ENCODE measurements around the gene ASB16. TPM values are rescaled to one million over a fixed set of nuclear protein-coding genes. Genes with fewer than 3 reads are reported as not detected.

Gene ASB16
- total and polyA plus RNA-seq, 4 donors: 0.02 to 0.37 (median 0.08) TPM; not detected in 1

- WGBS: 86% methylated on average over 6 of the region's 6 CpGs
- Histone ChIP-seq H3K9me3 (ENCODE audit: control insufficient read depth in 4 of 4, low read length in 3 of 4) (no peaks in the 10 kb centered on the region), H3K27me3 (ENCODE audit: control insufficient read depth in 4 of 4, insufficient read depth in 4 of 4, low read length in 3 of 4) (no peaks in the 10 kb centered on the region), H3K27ac (ENCODE audit: low read depth in 1 of 2, low read length in 2 of 2) (no peak overlapping the region), H3K4me1 (ENCODE audit: control insufficient read depth in 4 of 4, insufficient read depth in 4 of 4, low read length in 3 of 4) (peaks cover 0 to 12% (median 7%) of the 10 kb centered on the region in 4 donors), H3K9ac (ENCODE audit: low read depth in 1 of 2, low read length in 2 of 2) (no peak overlapping the region), H3K36me3 (ENCODE audit: control insufficient read depth in 4 of 4, insufficient read depth in 3 of 4, low read depth in 1 of 4, low read length in 3 of 4) (peaks cover 1 to 34% (median 23%) of the 10 kb centered on the region in 4 donors), H3K4me3 (ENCODE audit: low read depth in 1 of 3, low read length in 3 of 3) (no peak overlapping the region)
- DNase-seq (ENCODE audit: low spot score): no peak
- no peak for TF ChIP-seq FOXA1 (IDR thresholded peaks at IDR 0.05)
Measured at GRCh38 chr17:44206825-44207155, 36.3 kb downstream of the ASB16 start.

- H3K4me1 ChIP-seq (ENCODE audit: control insufficient read depth in 4 of 4, insufficient read depth in 4 of 4, low read length in 3 of 4): peaks cover 0 to 12% (median 7%) of the 10 kb centered on the region in 4 donors
- 93% methylated on average over 17 of the region's 17 CpGs for WGBS
Measured at GRCh38 chr17:44207319-44207718, 36.8 kb downstream of the ASB16 start.

GRCh38 chr17:44207743-44208142 lies 37.2 kb downstream of the ASB16 start:
- Histone ChIP-seq H3K36me3 (ENCODE audit: control insufficient read depth in 4 of 4, insufficient read depth in 3 of 4, low read depth in 1 of 4, low read length in 3 of 4) (peaks cover 1 to 34% (median 23%) of the 10 kb centered on the region in 4 donors), H3K9ac (ENCODE audit: low read depth in 1 of 2, low read length in 2 of 2) (no peak overlapping the region), H3K27me3 (ENCODE audit: control insufficient read depth in 4 of 4, insufficient read depth in 4 of 4, low read length in 3 of 4) (no peaks in the 10 kb centered on the region), H3K4me1 (ENCODE audit: control insufficient read depth in 4 of 4, insufficient read depth in 4 of 4, low read length in 3 of 4) (peaks cover 0 to 12% (median 7%) of the 10 kb centered on the region in 4 donors), H3K4me3 (ENCODE audit: low read depth in 1 of 3, low read length in 3 of 3) (no peak overlapping the region), H3K9me3 (ENCODE audit: control insufficient read depth in 4 of 4, low read length in 3 of 4) (no peaks in the 10 kb centered on the region), H3K27ac (ENCODE audit: low read depth in 1 of 2, low read length in 2 of 2) (no peak overlapping the region)
- TF ChIP-seq HNF4G (IDR thresholded peaks at IDR 0.05) (no peak), GABPA (IDR thresholded peaks at IDR 0.05 in 1 of 2, conservative IDR thresholded peaks at IDR 0.05 in 1 of 2) (no peak), YY1 (IDR thresholded peaks at IDR 0.05) (no peak), EGR1 (IDR thresholded peaks at IDR 0.05; ENCODE audit: low read depth in 2 of 2) (no peak), TAF1 (conservative IDR thresholded peaks at IDR 0.05) (no peak), MAX (IDR thresholded peaks at IDR 0.05) (no peak), RXRA (IDR thresholded peaks at IDR 0.05) (no peak), HNF4A (conservative IDR thresholded peaks at IDR 0.05) (no peak), NR2F2 (IDR thresholded peaks at IDR 0.05) (no peak), REST (IDR thresholded peaks at IDR 0.05) (no peak), FOXA1 (IDR thresholded peaks at IDR 0.05) (no peak), RAD21 (IDR thresholded peaks at IDR 0.05) (no peak), ZBTB33 (IDR thresholded peaks at IDR 0.05) (no peak), CTCF (IDR thresholded peaks at IDR 0.05; ENCODE audit: low read depth, low read length, missing input control) (no peak)
- DNase-seq (ENCODE audit: low spot score): no peak
- 91% methylated on average over 5 of the region's 5 CpGs for WGBS

More at GRCh38 chr17:44207319-44207718, 36.8 kb downstream of the ASB16 start:
- no peaks in the 10 kb centered on the region for H3K27me3 ChIP-seq (ENCODE audit: control insufficient read depth in 4 of 4, insufficient read depth in 4 of 4, low read length in 3 of 4)
- H3K36me3 ChIP-seq (ENCODE audit: control insufficient read depth in 4 of 4, insufficient read depth in 3 of 4, low read depth in 1 of 4, low read length in 3 of 4): peaks cover 1 to 34% (median 23%) of the 10 kb centered on the region in 4 donors
- no peak overlapping the region for H3K4me3 ChIP-seq (ENCODE audit: low read depth in 1 of 3, low read length in 3 of 3)
- no peak for DNase-seq (ENCODE audit: low spot score)
- no peak overlapping the region for H3K9ac ChIP-seq (ENCODE audit: low read depth in 1 of 2, low read length in 2 of 2)
- TF ChIP-seq NR2F2 (IDR thresholded peaks at IDR 0.05) (no peak), CTCF (IDR thresholded peaks at IDR 0.05; ENCODE audit: low read depth, low read length, missing input control) (no peak), FOXA1 (IDR thresholded peaks at IDR 0.05) (no peak), JUND (IDR thresholded peaks at IDR 0.05) (no peak), RXRA (IDR thresholded peaks at IDR 0.05) (no peak), FOXA2 (IDR thresholded peaks at IDR 0.05) (no peak), EGR1 (IDR thresholded peaks at IDR 0.05; ENCODE audit: low read depth in 2 of 2) (no peak), SP1 (IDR thresholded peaks at IDR 0.05) (no peak)
- no peak overlapping the region for H3K27ac ChIP-seq (ENCODE audit: low read depth in 1 of 2, low read length in 2 of 2)
- no peaks in the 10 kb centered on the region for H3K9me3 ChIP-seq (ENCODE audit: control insufficient read depth in 4 of 4, low read length in 3 of 4)

All from liver (tissue), 9 donors.